K562 (cell line): Measurements from ENCODE around the gene DEPDC4. TPM values are rescaled to one million over a fixed set of nuclear protein-coding genes. Genes with fewer than 3 reads are reported as not detected.

Experiments used
- ATAC-seq: fragments of 200-7000 bp; cut with Tn5 transposase; 3 replicates; pipeline ENCODE4 v1.9.1; 2020; ENCODE audit warnings: moderate library complexity
- BruUV-seq: library from RNA; stranded (reverse); fragments of 400-500 nt; replicated peaks from 2 replicates; lab custom pipeline; 2021; lab: Mats Ljungman, UMichigan
- CTCF ChIA-PET: fragments of 300-600 bp; formaldehyde crosslinking; extraction: SDS; loops from one replicate; lab custom pipeline; 2021; ENCODE audit warnings: low intra/inter-chr PET ratio; lab: Yijun Ruan, JAX
- POLR2A ChIA-PET: fragments of 300-600, 350-650 bp; sonication (Branson Sonifier 250); formaldehyde crosslinking; extraction: SDS; loops from one replicate; lab custom pipeline; 2021; ENCODE audit warnings: antibody characterized with exemption, inconsistent platforms; lab: Yijun Ruan, JAX
- DNase-seq, 4 experiments: peaks; one replicate each; pipeline versions ENCODE4 v3.0.0 to v3.0.0-alpha.2; 2011 to 2018; ENCODE audit warnings: low spot score in 3 of 4, mixed read lengths in 3 of 4; ENCODE audit errors: extremely low read depth in 1 of 4
- FAIRE-seq: peaks from 2 replicates; lab custom pipeline; 2011; peaks lifted over from hg19 to GRCh38; lab: Jason Lieb, UNC
- H2AFZ ChIP-seq: 2 replicates; pipeline ENCODE4 v1.6.0; 2011; ENCODE audit warnings: low read depth, low read length, control low read depth, inconsistent platforms
- H3K27ac ChIP-seq: fragments of 200-600 bp; 3 replicates; pipeline ENCODE4 v1.8.0; 2011; ENCODE audit warnings: low read depth, mild to moderate bottlenecking, control low read depth, inconsistent platforms, low read length, moderate library complexity, mixed read lengths; ENCODE audit errors: extremely low read depth
- H3K27me3 ChIP-seq, 2 experiments: fragments of 300-600 bp in 1 of 2; 2 replicates in 1 of 2; 3 replicates in 1 of 2; pipeline versions ENCODE4 v1.6.0 to v1.8.0; 2011; ENCODE audit warnings: inconsistent platforms in 2 of 2, low read length in 2 of 2, mild to moderate bottlenecking in 1 of 2, mixed read lengths in 1 of 2, moderate library complexity in 1 of 2; ENCODE audit not compliant: control insufficient read depth in 2 of 2, insufficient read depth in 2 of 2
- H3K36me3 ChIP-seq: fragments of 300-600 bp; 3 replicates; pipeline ENCODE4 v1.8.0; 2011; ENCODE audit warnings: mild to moderate bottlenecking, low read length, inconsistent platforms; ENCODE audit not compliant: control insufficient read depth, insufficient read depth
- H3K4me1 ChIP-seq, 2 experiments: fragments of 200-600 bp in 1 of 2; replicated peaks in 1 of 2; 2 replicates in 1 of 2; 3 replicates in 1 of 2; pipeline versions ENCODE4 v1.5.1 to v1.8.0; 2011; ENCODE audit warnings: inconsistent platforms in 2 of 2, low read length in 2 of 2, mild to moderate bottlenecking in 1 of 2, mixed read lengths in 1 of 2, moderate library complexity in 1 of 2; ENCODE audit not compliant: control insufficient read depth in 2 of 2, insufficient read depth in 2 of 2
- H3K4me2 ChIP-seq: 2 replicates; pipeline ENCODE4 v1.6.1; 2011; ENCODE audit warnings: low read length, control low read depth, inconsistent platforms, mixed read lengths; ENCODE audit not compliant: insufficient read depth
- H3K4me3 ChIP-seq: fragments of 200-600 bp; sonication (generic), shearing (Covaris generic); 2 replicates; pipeline ENCODE4 v1.5.1; 2016; ENCODE audit warnings: control low read depth, inconsistent platforms
- H3K79me2 ChIP-seq: fragments of 200-600 bp; 3 replicates; pipeline ENCODE4 v1.8.0; 2011; ENCODE audit warnings: low read length, inconsistent platforms; ENCODE audit not compliant: control insufficient read depth, insufficient read depth
- H3K9ac ChIP-seq, 2 experiments: 2 replicates each; pipeline versions ENCODE4 v1.6.0 to v1.6.1; 2011; ENCODE audit warnings: low read depth in 2 of 2, low read length in 2 of 2, control low read depth in 1 of 2, inconsistent platforms in 1 of 2, mild to moderate bottlenecking in 1 of 2, mixed read lengths in 1 of 2; ENCODE audit not compliant: insufficient read depth in 1 of 2
- H3K9me1 ChIP-seq: one replicate; pipeline ENCODE4 v1.6.0; 2011; ENCODE audit warnings: inconsistent platforms, mild to moderate bottlenecking, low read length, moderate library complexity; ENCODE audit not compliant: control insufficient read depth, insufficient read depth
- H3K9me3 ChIP-seq: replicated peaks from 2 replicates; pipeline ENCODE4 v1.5.1; 2011; ENCODE audit warnings: low read depth, low read length, inconsistent platforms; ENCODE audit not compliant: control insufficient read depth, insufficient read depth
- H4K20me1 ChIP-seq: replicated peaks from 2 replicates; pipeline ENCODE4 v1.6.1; 2011; ENCODE audit warnings: low read length, inconsistent platforms, mixed read lengths; ENCODE audit not compliant: control insufficient read depth, insufficient read depth
- BACH1 ChIP-seq: fragments of 200-800 bp; sonication (Bioruptor generic); IDR thresholded peaks from 2 replicates; pipeline ENCODE4 v1.6.1; 2016; ENCODE audit warnings: missing genetic modification characterization, missing compliant biosample characterization
- C11orf30 ChIP-seq: fragments of 450-650 bp; IDR thresholded peaks from 2 replicates; pipeline ENCODE4 v1.6.1; 2016; ENCODE audit warnings: low read depth, mild to moderate bottlenecking
- HINFP ChIP-seq: fragments of 450-650 bp; conservative IDR thresholded peaks from 2 replicates; pipeline ENCODE4 v1.6.1; 2016; ENCODE audit warnings: missing genetic modification characterization, low read depth, mild to moderate bottlenecking, control low read depth, missing compliant biosample characterization
- MAFG ChIP-seq: fragments of 450-650 bp; conservative IDR thresholded peaks from 2 replicates; pipeline ENCODE4 v1.6.1; 2016; ENCODE audit warnings: missing genetic modification characterization, missing compliant biosample characterization
- NFE2 ChIP-seq: IDR thresholded peaks from 2 replicates; pipeline ENCODE4 v1.6.1; 2014; ENCODE audit warnings: antibody characterized with exemption, low read depth
- NR4A1 ChIP-seq, 2 experiments: fragments of 250-450 bp in 1 of 2; fragments of 450-650 bp in 1 of 2; sonication (Bioruptor Pico) in 1 of 2; IDR thresholded peaks; 2 replicates each; pipeline versions ENCODE4 v1.4.0 to v1.6.1; 2016 to 2020; ENCODE audit warnings: mild to moderate bottlenecking in 2 of 2, missing compliant biosample characterization in 1 of 2, missing genetic modification characterization in 1 of 2, moderate library complexity in 1 of 2
- POLR2G ChIP-seq: fragments of 200-400 bp; formaldehyde crosslinking; IDR thresholded peaks from 2 replicates; pipeline ENCODE4 v1.6.1; 2017; ENCODE audit warnings: low read depth, mild to moderate bottlenecking, antibody characterized with exemption, low read length, moderate library complexity
- SMARCA5 ChIP-seq: fragments of 450-650 bp; IDR thresholded peaks from 2 replicates; pipeline ENCODE4 v1.6.1; 2016
- SMARCB1 ChIP-seq: IDR thresholded peaks from 2 replicates; pipeline ENCODE4 v1.6.1; 2011; ENCODE audit warnings: improper control_type of control experiment, low read depth; ENCODE audit not compliant: insufficient read length
- TBL1XR1 ChIP-seq, 2 experiments: IDR thresholded peaks; 2 replicates each; pipeline ENCODE4 v1.6.1; 2012; ENCODE audit warnings: improper control_type of control experiment in 2 of 2, low read length in 2 of 2, mild to moderate bottlenecking in 1 of 2
- TFAP4 ChIP-seq: sonication (generic); formaldehyde crosslinking; IDR thresholded peaks from 2 replicates; pipeline ENCODE4 v1.8.0; 2022; ENCODE audit warnings: missing genetic modification reagents, mild to moderate bottlenecking, moderate library complexity, borderline replicate concordance
- ZFP30 ChIP-seq: fragments of 250-450 bp; sonication (Bioruptor Pico); IDR thresholded peaks from 2 replicates; pipeline ENCODE4 v1.8.0; 2022; ENCODE audit warnings: moderate library complexity, mild to moderate bottlenecking, inconsistent platforms, borderline replicate concordance
- ZFP91 ChIP-seq: sonication (generic); formaldehyde crosslinking; IDR thresholded peaks from 2 replicates; pipeline ENCODE4 v1.8.0; 2022; ENCODE audit warnings: mild to moderate bottlenecking, missing genetic modification reagents
- ZFX ChIP-seq: sonication (generic); formaldehyde crosslinking; IDR thresholded peaks from 2 replicates; pipeline ENCODE4 v1.8.0; 2022; ENCODE audit warnings: mild to moderate bottlenecking, missing genetic modification reagents, moderate library complexity
- ZNF121 ChIP-seq: sonication (generic); formaldehyde crosslinking; conservative IDR thresholded peaks from 2 replicates; pipeline ENCODE4 v1.8.0; 2022; ENCODE audit warnings: missing genetic modification reagents
- ZNF124 ChIP-seq: sonication (generic); formaldehyde crosslinking; IDR thresholded peaks from 2 replicates; pipeline ENCODE4 v1.8.1; 2022; ENCODE audit warnings: missing genetic modification reagents
- ZNF316 ChIP-seq: fragments of 450-650 bp; IDR thresholded peaks from 2 replicates; pipeline ENCODE4 v1.6.1; 2016
- ZNF75A ChIP-seq: fragments of 450-650 bp; formaldehyde crosslinking; IDR thresholded peaks from 2 replicates; pipeline ENCODE4 v1.4.0; 2020; ENCODE audit warnings: mild to moderate bottlenecking
- WGBS: fragments of 100-300 bp; shearing (Covaris generic); methylation state at CpG from one replicate; pipeline ENCODE4 v1.1.6; 2016; ENCODE audit warnings: low coverage, mixed read lengths; ENCODE audit not compliant: insufficient coverage; ENCODE audit errors: missing lambda C conversion rate; 5-methylcytosine and 5-hydroxymethylcytosine counted together
- in situ Hi-C: fragments of 300-500 bp; cut with MboI; formaldehyde crosslinking; loops from 4 replicates; pipeline ENCODE4 v1.15.0; 2018; ENCODE audit warnings: inconsistent platforms, mixed read lengths
- intact Hi-C: fragments of 100-400 bp; cut with micrococcal nuclease; formaldehyde crosslinking; loops from 2 replicates; pipeline ENCODE4 v1.14.2; 2022
- polyA plus RNA-seq, 8 experiments: library from polyadenylated mRNA; depleted of rRNA in 4 of 8; stranded (reverse) in 5 of 8; unstranded in 3 of 8; fragments of >200 nt; fragmentation: Nextera tagmentation in 2 of 8; fragmentation: Illumina TruSeq in 1 of 8; extraction: Ambion mirVana in 2 of 8; extraction: Trizol in 1 of 8; gene quantifications; 2 replicates each; pipeline versions ENCODE4 v1.2.1 to v1.2.3, GENCODE V29; 2011 to 2014; ENCODE audit warnings: inconsistent platforms in 1 of 8, missing spikeins in 1 of 8
- total RNA-seq, 7 experiments: library from RNA; depleted of rRNA in 6 of 7; stranded (reverse); fragments of >200 nt in 6 of 7; fragmentation: Illumina TruSeq in 2 of 7; extraction: Trizol in 2 of 7; gene quantifications; 2 replicates each; pipeline versions ENCODE4 v1.2.1 to v1.2.3, GENCODE V29; 2011 to 2021; ENCODE audit warnings: low replicate concordance in 1 of 7

The DEPDC4 gene
- total and polyA plus RNA-seq, 9 of the 15 experiments (the other 6 are each of a cell fraction or from before 2014, with no cell fraction given), result 3.6 to 13.2 (median 7.4) TPM

- Histone ChIP-seq H3K4me1 (peaks cover 2 to 29% of the 10 kb centered on the region in 2 experiments; a peak in 3 of 5 replicates), H3K79me2 (peaks cover 53% of the 10 kb centered on the region), H3K9me3 (no peaks in the 10 kb centered on the region), H3K9ac (peak overlapping the region; percentile 81 to 92), H3K36me3 (peaks cover 16% of the 10 kb centered on the region; the same call in 2 of the 3 replicates), H3K9me1 (no peaks in the 10 kb centered on the region), H3K4me3 (peak overlapping the region; percentile 73), H3K27me3 (no peaks in the 10 kb centered on the region), H3K27ac (peak overlapping the region; percentile 79), H3K4me2 (peak overlapping the region; percentile 95), H4K20me1 (no peaks in the 10 kb centered on the region), H2AFZ (peak overlapping the region; percentile 79)
- ChIA-PET CTCF (no interaction called here), POLR2A (interaction anchor here (0.6 to 1.1 kb wide), 4 partner anchors 47 to 1352 kb away, joined by 3 to 5 read pairs (median 4); no protein-coding TSS in a partner anchor)
- whole genome bisulfite sequencing, result 4% methylated on average over 24 of the region's 24 CpGs
- BruUV-seq, result TSS peak; percentile 66
- ATAC-seq (peak; percentile 4), DNase-seq (peak in 1 of 4 experiments; percentile 25), FAIRE-seq (no peak)
- in situ Hi-C loops, result no loop called here
- intact Hi-C loops, result loop anchor here (2.0 to 5.0 kb wide), 3 partner anchors 40 to 65 kb away; partner anchors contain the start of genes BLTP3B, DEPDC4 and SCYL2
- TF ChIP-seq ZNF75A (CRISPR knock-in tag), result no peak
- TF ChIP-seq ZNF121 (CRISPR knock-in tag), result peak; percentile 84
- TF ChIP-seq TFAP4 (CRISPR knock-in tag), result peak; percentile 39; the same call in 1 of the 2 replicates
- peak; percentile 68 for TF ChIP-seq C11orf30
- TF ChIP-seq MAFG (tag), result peak; percentile 78
- peak; percentile 22; the same call in 1 of the 2 replicates for TF ChIP-seq BACH1 (tag)
- peak; percentile 92 for TF ChIP-seq ZNF316
- no peak for TF ChIP-seq TBL1XR1 (IDR thresholded peaks at IDR 0.05; ENCODE audit: low read length in 2 of 2)
- no peak for TF ChIP-seq HINFP (tag)
- 0 out of 2 replicates have a peak, but pooled peaks have one; percentile 7 for TF ChIP-seq POLR2G
- no peak for TF ChIP-seq ZFX (CRISPR knock-in tag)
- TF ChIP-seq ZFP30, result no peak
- no peak for TF ChIP-seq NR4A1 (CRISPR knock-in tag; IDR thresholded peaks at IDR 0.05)
- TF ChIP-seq NR4A1 (tag; IDR thresholded peaks at IDR 0.05), result no peak
- TF ChIP-seq SMARCB1, result no peak
- TF ChIP-seq NFE2, result peak; percentile 74
- TF ChIP-seq ZFP91 (CRISPR knock-in tag), result no peak
- TF ChIP-seq ZNF124 (CRISPR knock-in tag), result no peak
- TF ChIP-seq SMARCA5, result peak; percentile 54; the same call in 1 of the 2 replicates
These were observed 65.1 kb downstream of the DEPDC4 start for GRCh38 chr12:100201604-100202423.
